Suprapubic skin (tissue), 4 donors: ENCODE measurements around the gene TPSB2.

Experiments
- CTCF ChIP-seq, 2 donors: fragments of 200-600 bp in 1 of 2; fragments of 450-650 bp in 1 of 2; sonication (generic) in 1 of 2; IDR thresholded peaks; one replicate each; pipeline ENCODE4 v1.5.1; 2016 to 2019; ENCODE audit warnings: antibody characterized with exemption in 2 of 2, mild to moderate bottlenecking in 1 of 2, moderate library complexity in 1 of 2
- EP300 ChIP-seq: sonication (generic); formaldehyde crosslinking; IDR thresholded peaks from one replicate; pipeline ENCODE4 v1.6.1; 2017; ENCODE audit warnings: antibody characterized with exemption
- POLR2A ChIP-seq, 2 donors: fragments of 450-650 bp; IDR thresholded peaks; one replicate each; pipeline ENCODE4 v1.6.1; 2017; ENCODE audit warnings: antibody characterized with exemption in 2 of 2, mild to moderate bottlenecking in 2 of 2, moderate library complexity in 2 of 2
- POLR2AphosphoS5 ChIP-seq, 3 donors: sonication (generic); formaldehyde crosslinking; IDR thresholded peaks; one replicate each; pipeline ENCODE4 v1.6.1; 2017; ENCODE audit warnings: antibody characterized with exemption in 3 of 3

- TF ChIP-seq CTCF (IDR thresholded peaks at IDR 0.05) (no peak), POLR2A (IDR thresholded peaks at IDR 0.05) (no peak), POLR2AphosphoS5 (IDR thresholded peaks at IDR 0.05) (no peak), EP300 (no peak)
Observed at GRCh38 chr16:1209081-1209480, 20.9 kb downstream of the TPSB2 start.
